GM21390 (cell line): ENCODE results near the gene TMEM39B.
"Not testable (repeated sequence)": the region's sequence is repeated elsewhere in the genome, so short reads cannot be mapped to it uniquely, and the experiment has no call there.

Source experiments
- ATAC-seq: cut with Tn5 transposase; IDR thresholded peaks from one replicate; pipeline ENCODE4 v1.9.1; 2021; ENCODE audit not compliant: unreplicated experiment

Gene TMEM39B

GRCh38 chr1:32111789-32112188 lies 39.0 kb downstream of the TMEM39B start:
- no peak for ATAC-seq

- no peak for ATAC-seq
These were observed 40.2 kb downstream of the TMEM39B start for GRCh38 chr1:32112806-32113375.

GRCh38 chr1:32113436-32113835 lies 40.7 kb downstream of the TMEM39B start:
- not testable (repeated sequence) for ATAC-seq

- ATAC-seq, result no peak
These were observed 41.7 kb downstream of the TMEM39B start for GRCh38 chr1:32114420-32114819.

- no peak for ATAC-seq
These were observed 42.8 kb downstream of the TMEM39B start for GRCh38 chr1:32115496-32115895.

- no peak for ATAC-seq
These were observed 43.8 kb downstream of the TMEM39B start for GRCh38 chr1:32116531-32116930.

- ATAC-seq, result no peak
These were observed 49.4 kb downstream of the TMEM39B start for GRCh38 chr1:32122151-32122550.

- not testable (repeated sequence) for ATAC-seq
These were observed 50.6 kb downstream of the TMEM39B start for GRCh38 chr1:32123361-32123760.

- no peak for ATAC-seq
These were observed 52.6 kb downstream of the TMEM39B start for GRCh38 chr1:32125313-32125712.

- no peak for ATAC-seq
These were observed 54.0 kb downstream of the TMEM39B start for GRCh38 chr1:32126770-32127169.

- ATAC-seq, result no peak
These were observed 54.9 kb downstream of the TMEM39B start for GRCh38 chr1:32127409-32128198.

GRCh38 chr1:32128479-32128878 lies 55.7 kb downstream of the TMEM39B start:
- no peak for ATAC-seq

GRCh38 chr1:32128964-32129363 lies 56.2 kb downstream of the TMEM39B start:
- no peak for ATAC-seq

- not testable (repeated sequence) for ATAC-seq
These were observed 61.2 kb downstream of the TMEM39B start for GRCh38 chr1:32133950-32134280.

- ATAC-seq, result no peak
These were observed 64.4 kb downstream of the TMEM39B start for GRCh38 chr1:32137111-32137510.

GRCh38 chr1:32138965-32139364 lies 66.2 kb downstream of the TMEM39B start:
- ATAC-seq, result no peak

- no peak for ATAC-seq
These were observed 69.9 kb downstream of the TMEM39B start for GRCh38 chr1:32142446-32143301.

- ATAC-seq, result not testable (repeated sequence)
These were observed 70.6 kb downstream of the TMEM39B start for GRCh38 chr1:32143302-32143695.

GRCh38 chr1:32144033-32144432 lies 71.3 kb downstream of the TMEM39B start:
- no peak for ATAC-seq

GRCh38 chr1:32147799-32148198 lies 75.1 kb downstream of the TMEM39B start:
- not testable (repeated sequence) for ATAC-seq

GRCh38 chr1:32150847-32151246 lies 78.1 kb downstream of the TMEM39B start:
- ATAC-seq, result no peak

GRCh38 chr1:32151319-32151787 lies 78.6 kb downstream of the TMEM39B start:
- no peak for ATAC-seq
